Measurements from ENCODE around the gene DGUOK. TPM values are rescaled to one million over a fixed set of nuclear protein-coding genes. Genes with fewer than 3 reads are reported as not detected.

DGUOK gene
- total and polyA plus RNA-seq, 2 of the 4 experiments (the other 2 are of a cell fraction), result 66.3 to 111 TPM

GRCh38 chr2:73961823-73962615, 35.3 kb downstream of the DGUOK start:
- no peak overlapping the region for H4K8ac ChIP-seq (ENCODE audit: low read depth in 2 of 2, low read length in 2 of 2)
- H4K5ac ChIP-seq (ENCODE audit: low read depth, low read length), result no peak overlapping the region
- no peak overlapping the region for H3K4me2 ChIP-seq (ENCODE audit: low read depth, low read length)
- H3K9ac ChIP-seq (ENCODE audit: low read depth, low read length), result no peak overlapping the region
- CTCF ChIA-PET, result no interaction called here
- no peak overlapping the region for H3K4me3 ChIP-seq (ENCODE audit: insufficient read depth, low read depth, low read length)
- no TSS peak for BruUV-seq (replicated peaks)
- in situ Hi-C loops (cut with MboI; ENCODE audit: low sequenced_read_pairs), result no loop called here
- no peak overlapping the region for H2BK20ac ChIP-seq (ENCODE audit: low read depth, low read length)
- H4K20me1 ChIP-seq (ENCODE audit: insufficient read depth, low read length), result peaks cover 4% of the 10 kb centered on the region
- no peak overlapping the region for H3K27ac ChIP-seq (ENCODE audit: insufficient read depth, low read length)
- H2BK120ac ChIP-seq (ENCODE audit: low read depth, low read length), result no peak overlapping the region
- DNase-seq, result no peak
- no peak overlapping the region for H3K23ac ChIP-seq (ENCODE audit: low read depth, low read length)
- H3K4me1 ChIP-seq (ENCODE audit: control insufficient read depth, insufficient read depth, low read length), result no peaks in the 10 kb centered on the region
- H3K79me1 ChIP-seq (ENCODE audit: low read depth in 1 of 2, low read length in 2 of 2), result peaks cover 0 to 3% of the 10 kb centered on the region in 2 experiments; a peak in 1 of 4 replicates
- H3K36me3 ChIP-seq (ENCODE audit: control insufficient read depth, insufficient read depth, low read length), result peaks cover 13% of the 10 kb centered on the region
- intact Hi-C loops (cut with micrococcal nuclease), result no loop called here
- H2BK5ac ChIP-seq (ENCODE audit: low read depth, low read length, poor library complexity, severe bottlenecking), result no peak overlapping the region
- 0 out of 2 replicates have a peak, but pooled peaks cover 2% of the 10 kb centered on the region for H3K27me3 ChIP-seq (ENCODE audit: control insufficient read depth, insufficient read depth, low read length)
- no peak overlapping the region for H2BK15ac ChIP-seq (ENCODE audit: low read depth, low read length)
- H2AK5ac ChIP-seq (ENCODE audit: low read depth, low read length), result no peak overlapping the region
- H3K56ac ChIP-seq (ENCODE audit: extremely low read depth, insufficient read depth, low read length), result no peak overlapping the region
- no peak overlapping the region for H3K4ac ChIP-seq (ENCODE audit: low read depth, low read length)
- no peak overlapping the region for H3K14ac ChIP-seq (replicated peaks; ENCODE audit: low read depth, low read length)
- TF ChIP-seq NFE2L2 (IDR thresholded peaks at IDR 0.05; ENCODE audit: low read depth, low read length), result no peak
- no peak for TF ChIP-seq RCOR1 (IDR thresholded peaks at IDR 0.05; ENCODE audit: insufficient replicate concordance, low read length)
- no peak for TF ChIP-seq POLR2A (IDR thresholded peaks at IDR 0.05; ENCODE audit: low read depth, low read length)
- TF ChIP-seq CEBPB (IDR thresholded peaks at IDR 0.05; ENCODE audit: low read depth, low read length), result no peak
- no peak for TF ChIP-seq ELK1 (IDR thresholded peaks at IDR 0.05; ENCODE audit: borderline replicate concordance, low read depth, low read length)
- TF ChIP-seq MAZ (IDR thresholded peaks at IDR 0.05; ENCODE audit: borderline replicate concordance, low read depth, low read length), result no peak
- TF ChIP-seq BHLHE40 (IDR thresholded peaks at IDR 0.05; ENCODE audit: low read depth, low read length), result no peak
- TF ChIP-seq CHD1 (IDR thresholded peaks at IDR 0.05; ENCODE audit: low read depth, low read length), result no peak
- no peak for TF ChIP-seq MXI1 (IDR thresholded peaks at IDR 0.05; ENCODE audit: borderline replicate concordance, low read depth, low read length)
- TF ChIP-seq RAD21 (IDR thresholded peaks at IDR 0.05; ENCODE audit: low read length), result no peak
- no peak for TF ChIP-seq MAFK (IDR thresholded peaks at IDR 0.05; ENCODE audit: low read depth, low read length)
- TF ChIP-seq USF2 (IDR thresholded peaks at IDR 0.05; ENCODE audit: low read depth, low read length), result no peak
- no peak for TF ChIP-seq SMC3 (IDR thresholded peaks at IDR 0.05; ENCODE audit: low read depth, low read length)
- TF ChIP-seq RFX5 (IDR thresholded peaks at IDR 0.05; ENCODE audit: low read depth, low read length), result no peak
- TF ChIP-seq CTCF (conservative IDR thresholded peaks at IDR 0.05; ENCODE audit: low read depth, low read length), result no peak
- H3K18ac ChIP-seq (ENCODE audit: low read depth, low read length), result no peak overlapping the region
- peaks cover under 1% of the 10 kb centered on the region; the same call in 1 of the 2 replicates for H3K9me1 ChIP-seq (ENCODE audit: insufficient read depth, low read length)
- no CpG with 5 or more reads among the region's 12 CpGs for WGBS, 2 experiments (ENCODE audit: extremely low coverage in 2 of 2, insufficient read length in 1 of 2)
- dilution Hi-C loops (cut with HindIII; ENCODE audit: low sequenced_read_pairs, unreplicated experiment), result no loop called here
- no peak overlapping the region for H4K91ac ChIP-seq (ENCODE audit: insufficient read depth, low read depth, low read length)
- no peak overlapping the region for H2AK9ac ChIP-seq (replicated peaks; ENCODE audit: low read depth, low read length, poor library complexity)
- H3K9me3 ChIP-seq (ENCODE audit: control insufficient read depth, insufficient read depth, low read length), result peaks cover 3% of the 10 kb centered on the region
- H2AFZ ChIP-seq (replicated peaks; ENCODE audit: low read length, poor library complexity), result no peak overlapping the region
- POLR2A ChIA-PET (ENCODE audit: unreplicated experiment), result interaction anchor here (0.6 kb wide), 1 partner anchor 1377 kb away, joined by 3 read pairs; no protein-coding TSS in a partner anchor
- ATAC-seq (ENCODE audit: low read depth), result no peak

Measured in IMR-90 (cell line).